GM18505 (cell line): ENCODE results near the gene CLEC4F.

Experiments used
- ATAC-seq: cut with Tn5 transposase; IDR thresholded peaks from one replicate; pipeline ENCODE4 v1.9.1; 2021; ENCODE audit not compliant: unreplicated experiment
- POLR2A ChIP-seq: IDR thresholded peaks from 4 replicates; pipeline ENCODE4 v1.6.1; 2011; ENCODE audit warnings: borderline replicate concordance; ENCODE audit not compliant: insufficient read depth, insufficient read length; ENCODE audit errors: extremely low read depth

CLEC4F gene

DNA sequence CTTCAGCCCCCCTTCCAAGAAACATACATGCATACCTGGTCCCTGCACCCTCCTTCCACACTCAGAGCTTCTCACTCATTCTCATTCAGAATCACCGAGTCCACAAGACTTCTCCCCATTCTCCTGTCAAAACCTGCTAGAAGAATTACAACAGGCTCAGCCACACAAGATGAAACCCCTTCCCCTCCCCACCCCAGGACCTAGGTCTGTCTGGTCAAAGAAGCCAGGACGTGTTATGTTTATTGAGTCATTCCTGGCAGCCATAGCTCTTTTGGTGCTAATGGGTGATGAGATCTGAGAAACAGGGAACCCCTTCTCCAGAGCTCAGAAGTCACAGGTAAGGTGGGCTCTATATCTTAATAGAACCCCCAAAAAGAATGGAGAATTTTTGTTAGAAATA lies 50.9 kb downstream of the CLEC4F start:
- ATAC-seq: no peak
- no peak for TF ChIP-seq POLR2A

DNA sequence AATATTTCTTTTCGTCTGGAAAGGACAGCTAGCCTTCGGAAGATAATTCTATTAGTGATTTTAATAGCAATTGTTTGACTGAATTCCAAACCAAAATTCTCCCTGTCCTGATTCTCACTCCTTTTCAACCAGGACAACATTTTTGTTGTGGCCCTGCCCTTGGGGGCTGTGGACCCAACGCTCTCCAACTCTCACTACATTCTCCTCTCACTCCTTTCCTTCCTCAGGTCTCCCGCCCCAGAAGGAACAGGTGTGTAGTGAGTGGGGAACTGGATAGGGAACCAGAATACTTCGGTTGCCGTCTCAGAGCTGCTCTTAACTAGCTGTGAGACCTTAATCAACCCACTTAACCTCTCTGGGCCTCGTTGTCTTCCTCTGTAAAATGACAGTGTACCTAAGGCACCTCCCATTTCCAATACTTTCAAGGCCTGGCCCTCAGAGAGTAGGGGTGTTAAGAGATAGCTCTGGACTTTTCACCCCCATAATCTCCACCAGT lies 51.8 kb downstream of the CLEC4F start:
- no peak for ATAC-seq
- no peak for TF ChIP-seq POLR2A

DNA sequence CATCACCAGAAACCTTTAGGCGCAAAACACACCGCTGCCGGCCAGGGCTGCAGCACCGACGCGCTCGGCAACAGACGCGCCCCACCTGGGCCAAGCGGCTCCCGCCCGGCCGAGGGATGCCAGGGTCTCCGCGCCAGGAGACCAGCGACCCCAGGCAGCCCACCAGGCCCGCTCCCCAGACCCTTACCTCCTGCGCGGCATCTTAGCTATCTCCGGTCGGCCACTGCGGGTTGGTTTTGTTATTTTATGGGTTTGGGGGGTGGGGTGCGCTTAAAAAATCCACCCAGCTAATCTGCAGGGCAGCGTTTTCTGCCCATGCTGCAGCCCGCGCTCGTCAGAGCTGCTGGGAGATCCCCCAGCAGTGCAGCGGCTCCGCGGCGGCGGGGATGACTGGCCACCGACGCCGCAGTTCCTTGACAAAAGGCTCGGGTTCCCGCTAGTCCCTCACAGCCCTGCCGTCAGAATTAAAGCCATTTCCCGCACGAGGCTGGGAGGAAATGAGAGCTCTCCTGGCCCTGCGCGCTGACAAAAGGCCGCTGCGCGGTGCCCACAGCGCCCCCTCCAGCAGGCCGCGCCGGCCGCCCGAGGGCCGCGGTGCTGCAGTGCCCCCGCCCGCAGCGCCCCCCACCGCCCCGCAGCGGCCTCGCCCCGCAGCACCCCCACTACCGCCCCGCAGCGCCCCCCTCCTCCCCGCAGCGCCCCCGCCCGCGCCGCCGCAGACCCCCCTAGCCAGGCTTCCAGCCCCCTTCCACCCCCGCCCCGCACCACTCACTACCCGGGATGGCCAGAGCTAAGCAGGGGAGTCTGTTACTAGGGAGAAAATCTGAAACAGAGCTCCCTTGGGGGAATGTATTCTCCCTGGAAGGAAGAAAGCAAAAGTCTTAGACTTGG lies 52.5 kb downstream of the CLEC4F start, which contains the start of gene ADD2:
Gene ADD2 (minus strand): TSS at position 502 of the 891 bp plus-strand sequence. CDS start 61,792 bp downstream, outside the sequence.
- TF ChIP-seq POLR2A: no peak
- ATAC-seq: no peak

DNA sequence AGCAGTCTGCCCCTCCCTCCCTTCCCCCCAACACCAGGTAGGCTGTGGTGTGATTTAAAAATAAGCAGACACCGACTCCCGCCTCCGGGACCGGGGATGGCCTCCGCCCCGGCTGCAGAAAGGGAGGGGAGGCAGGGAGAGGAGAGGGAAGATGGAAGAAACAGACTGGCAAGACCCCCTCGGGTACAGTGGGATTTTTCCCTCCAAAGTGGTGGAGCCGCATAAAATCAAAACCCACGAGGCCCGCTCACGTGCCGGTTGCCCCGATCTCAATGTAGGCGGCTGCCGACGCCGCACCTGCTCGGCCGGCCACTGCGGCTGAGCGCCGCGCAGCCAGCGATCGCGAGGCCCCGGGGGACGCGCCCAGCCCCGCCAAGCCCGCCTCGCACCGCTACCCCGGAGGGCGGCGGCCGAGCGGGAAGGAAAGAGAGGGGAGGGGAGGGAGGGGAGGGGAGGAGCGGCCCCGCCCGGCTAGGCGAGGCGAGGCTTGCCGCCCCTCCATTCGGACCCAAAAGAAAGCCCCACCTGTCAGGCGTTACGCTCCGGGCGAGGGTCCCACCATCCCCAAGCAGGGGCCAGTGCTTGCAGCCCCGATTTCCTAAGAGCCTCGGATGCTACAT lies 53.2 kb downstream of the CLEC4F start:
- no peak for ATAC-seq
- TF ChIP-seq POLR2A: no peak

DNA sequence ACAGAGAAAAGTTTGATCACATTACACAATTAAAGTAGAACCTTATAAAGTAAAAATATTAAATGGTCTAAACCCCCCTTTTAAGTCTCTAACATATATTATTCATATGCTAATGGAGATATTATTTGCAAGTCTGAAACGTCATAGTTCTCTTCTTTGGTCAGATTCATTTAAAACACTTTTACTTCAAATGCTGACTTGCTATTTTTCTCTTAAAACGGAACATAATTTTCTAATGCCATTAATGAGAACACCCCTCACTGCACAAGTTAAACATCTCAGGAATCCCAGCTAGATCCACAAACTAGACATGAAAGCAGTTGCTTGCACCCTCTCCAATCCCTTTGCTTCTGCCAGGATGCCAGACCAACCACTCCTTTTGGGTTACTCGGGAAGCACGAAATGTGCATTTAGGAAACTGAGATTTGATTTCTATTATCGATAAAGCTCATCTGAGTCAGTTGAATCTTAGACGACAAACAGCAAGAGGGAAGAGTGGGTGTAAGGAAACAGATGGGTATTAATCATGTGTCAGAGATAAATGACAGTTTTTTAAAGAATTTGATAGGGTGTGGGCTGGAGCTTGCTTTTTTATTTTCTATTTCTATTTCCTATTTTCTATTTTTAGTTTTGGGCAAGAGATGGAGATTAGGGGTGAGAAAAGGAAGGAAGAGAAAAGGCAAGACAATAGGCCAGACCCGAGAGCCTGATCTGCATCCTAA lies 53.9 kb downstream of the CLEC4F start:
- no peak for ATAC-seq
- TF ChIP-seq POLR2A: no peak

DNA sequence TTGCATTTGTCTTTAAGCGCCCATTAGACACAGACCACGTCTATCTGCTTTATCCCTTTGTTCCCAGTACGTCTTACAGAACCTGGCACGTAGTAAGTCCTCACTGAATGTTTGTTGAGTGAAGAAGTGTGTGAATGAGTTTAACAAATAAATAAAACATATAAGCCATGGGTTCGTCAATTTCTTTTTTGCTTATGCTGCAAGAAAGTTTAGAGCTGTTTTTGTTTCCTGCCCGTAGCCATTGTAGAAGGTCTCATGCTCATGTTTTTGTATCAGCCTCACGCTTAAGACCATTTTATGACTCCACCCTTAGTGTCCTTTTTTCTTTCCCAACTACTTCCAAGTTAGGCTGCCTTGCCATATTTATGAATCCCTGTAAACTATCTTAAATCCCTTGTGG lies 54.9 kb downstream of the CLEC4F start:
- no peak for TF ChIP-seq POLR2A
- no peak for ATAC-seq

DNA sequence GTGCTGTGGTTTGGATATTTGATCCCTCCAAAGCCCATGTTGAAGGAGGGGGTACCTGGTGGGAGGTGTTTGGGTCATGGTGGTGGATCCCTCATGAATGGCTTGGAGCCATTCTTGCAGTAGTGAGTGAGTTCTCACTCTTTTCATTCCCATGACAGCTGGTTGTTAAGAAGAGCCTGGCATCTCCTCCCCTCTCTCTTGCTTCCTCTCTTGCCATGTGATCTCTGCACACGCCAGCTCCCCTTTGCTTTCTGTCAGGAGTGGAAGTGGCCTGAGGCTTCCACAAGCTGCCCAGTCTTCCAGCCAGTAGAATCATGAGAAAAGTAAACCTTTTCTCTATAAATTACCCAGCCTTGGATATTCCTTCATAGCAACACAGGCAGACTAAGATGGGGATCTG lies 61.0 kb downstream of the CLEC4F start:
- no peak for ATAC-seq
- TF ChIP-seq POLR2A: no peak
